A549 treated with AZD2906 at 1 μM for 4 hours (cell line): ENCODE measurements around the gene OR51B4. TPM values are rescaled to one million over a fixed set of nuclear protein-coding genes. Genes with fewer than 3 reads are reported as not detected.

Experiments
- total RNA-seq: library from RNA; stranded (reverse); fragments of 200-300 nt; extraction: Qiagen RNA extraction; gene quantifications from 5 replicates; pipeline ENCODE4 v1.2.3, GENCODE V29; 2022

Gene OR51B4, protein sequence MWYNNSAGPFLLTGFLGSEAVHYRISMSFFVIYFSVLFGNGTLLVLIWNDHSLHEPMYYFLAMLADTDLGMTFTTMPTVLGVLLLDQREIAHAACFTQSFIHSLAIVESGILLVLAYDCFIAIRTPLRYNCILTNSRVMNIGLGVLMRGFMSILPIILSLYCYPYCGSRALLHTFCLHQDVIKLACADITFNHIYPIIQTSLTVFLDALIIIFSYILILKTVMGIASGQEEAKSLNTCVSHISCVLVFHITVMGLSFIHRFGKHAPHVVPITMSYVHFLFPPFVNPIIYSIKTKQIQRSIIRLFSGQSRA
- not detected in 5 replicates for total RNA-seq

DNA sequence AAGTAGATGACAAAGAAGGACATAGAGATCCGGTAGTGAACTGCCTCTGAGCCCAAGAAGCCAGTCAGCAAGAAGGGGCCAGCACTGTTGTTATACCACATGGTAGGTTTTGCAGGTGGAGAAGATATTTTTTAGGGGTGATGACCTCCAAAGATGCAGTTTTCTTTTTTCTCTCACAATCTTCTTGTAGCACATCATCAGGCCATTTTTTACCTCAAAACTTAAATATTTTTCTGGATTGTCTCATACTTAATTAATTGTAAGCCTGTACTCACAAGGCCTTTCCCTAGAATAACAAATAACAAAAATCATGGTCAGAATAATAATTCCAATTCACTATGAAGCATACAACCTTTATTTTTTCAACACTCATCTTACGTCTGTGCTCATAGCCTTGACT is at the start of gene OR51B4:
Gene OR51B4, minus strand, starts transcription at position 101 of the 400 bp plus-strand sequence. Its CDS starts 0 bp downstream, at position 101.

DNA sequence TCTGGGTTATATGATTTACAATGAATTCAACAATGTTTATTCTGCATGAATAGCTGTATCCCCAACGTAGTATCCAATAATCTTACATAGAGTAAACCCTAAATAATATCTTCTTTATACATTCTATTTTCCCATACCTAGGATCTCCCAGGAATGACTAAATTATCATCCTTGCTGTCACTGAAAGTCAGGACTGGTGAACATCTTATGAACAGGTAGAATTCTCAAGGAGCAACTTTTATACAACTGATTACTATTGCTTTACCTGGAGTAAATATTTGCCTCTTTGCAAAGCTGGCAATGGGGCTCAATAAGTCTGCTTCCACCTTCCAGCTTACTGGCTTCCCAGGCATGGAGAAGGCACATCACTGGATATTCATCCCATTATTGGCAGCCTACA is 49.5 kb upstream of the OR51B4 start, which contains the start of gene OR51B6:
Gene OR51B6, plus strand, starts transcription at position 301 of the 400 bp plus-strand sequence. Its CDS starts 0 bp downstream, at position 301.

DNA sequence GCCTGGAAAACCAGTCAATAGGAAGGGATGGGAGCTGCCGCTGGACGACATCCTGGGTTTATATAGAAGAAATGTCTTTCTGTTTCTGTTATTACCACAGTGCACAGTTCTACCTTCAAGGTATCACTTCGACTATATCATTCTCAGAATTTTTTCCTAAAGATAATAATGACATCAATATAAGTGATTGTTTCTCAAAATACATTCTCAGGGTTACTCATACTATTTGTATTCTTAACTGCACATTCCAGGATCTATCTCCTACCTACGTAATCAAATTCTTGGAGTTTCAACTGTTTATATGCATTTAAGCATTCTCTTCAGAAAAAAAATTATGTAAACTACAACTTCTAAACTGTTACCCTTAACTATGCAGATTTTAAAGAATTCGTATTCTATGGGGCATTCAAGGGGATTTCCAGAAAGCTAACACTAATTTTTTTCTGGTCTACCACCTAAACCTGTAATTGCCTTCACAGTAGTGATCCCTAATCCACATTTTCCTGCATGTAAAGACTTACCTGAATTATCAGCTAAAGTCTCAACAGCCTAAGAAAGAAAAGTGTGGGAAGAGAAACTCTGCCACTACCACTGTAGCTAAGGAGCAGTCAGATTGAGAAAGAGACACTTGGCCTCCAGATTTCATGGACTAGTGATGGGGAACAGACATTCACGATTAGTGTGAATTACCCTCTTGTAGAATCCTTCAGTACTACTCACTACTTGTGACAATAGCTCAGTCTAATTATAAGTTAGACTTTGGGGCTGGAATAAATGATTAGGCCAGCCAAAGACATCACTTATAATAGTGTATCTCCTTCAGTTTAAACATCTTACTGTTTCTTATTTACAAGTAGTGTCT is 42.0 kb upstream of the OR51B4 start, which contains the start of gene OR51B5:
Gene OR51B5, minus strand, starts transcription at position 51 of the 862 bp plus-strand sequence. Its CDS starts 0 bp downstream, at position 51.

DNA sequence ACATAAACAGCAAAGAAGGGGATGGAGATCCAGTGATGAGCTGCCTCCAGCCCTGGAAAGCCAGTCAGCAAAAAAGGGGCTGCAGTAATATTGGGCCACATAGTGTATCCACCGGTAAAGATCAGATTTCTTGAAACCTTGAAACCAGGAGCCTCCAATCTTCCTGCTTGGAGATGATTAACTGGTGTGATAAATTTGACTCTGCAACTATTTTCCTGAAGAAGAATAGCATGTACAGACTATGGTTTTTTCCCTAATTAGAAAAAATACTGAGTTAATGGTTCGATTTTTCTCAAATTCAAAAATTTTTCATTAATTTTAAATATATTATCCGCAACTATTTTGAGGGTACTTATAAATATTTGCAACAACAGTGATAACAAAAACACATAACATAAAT is 22.5 kb upstream of the OR51B4 start, which contains the start of gene OR51B2:
Gene OR51B2, minus strand, starts transcription at position 101 of the 400 bp plus-strand sequence. Its CDS starts 0 bp downstream, at position 101.

DNA sequence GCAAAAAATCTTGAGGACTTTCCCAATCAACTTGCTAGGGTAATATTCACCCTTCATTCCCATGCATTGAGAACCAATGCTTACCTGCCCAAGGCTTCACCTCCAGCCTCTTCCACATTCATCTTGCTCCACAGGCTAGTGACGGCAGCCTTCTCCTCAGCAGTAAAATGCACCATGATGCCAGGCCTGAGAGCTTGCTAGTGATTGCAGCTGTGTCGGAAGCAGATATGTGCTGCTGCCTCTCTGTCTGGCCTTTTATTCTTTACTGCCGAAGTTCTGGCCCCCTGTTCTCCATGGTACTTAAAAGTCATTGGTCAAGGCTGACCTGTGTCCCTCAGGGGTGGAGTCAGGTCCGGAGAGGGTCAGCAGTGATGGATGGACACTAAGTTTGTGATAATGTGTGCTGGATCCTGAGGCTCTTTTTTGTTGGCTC is 32.0 kb downstream of the OR51B4 start, which contains the start of gene HBE1:
Gene HBE1, minus strand, starts transcription at position 231 of the 433 bp plus-strand sequence. Its CDS starts 55 bp downstream, at position 176.

DNA sequence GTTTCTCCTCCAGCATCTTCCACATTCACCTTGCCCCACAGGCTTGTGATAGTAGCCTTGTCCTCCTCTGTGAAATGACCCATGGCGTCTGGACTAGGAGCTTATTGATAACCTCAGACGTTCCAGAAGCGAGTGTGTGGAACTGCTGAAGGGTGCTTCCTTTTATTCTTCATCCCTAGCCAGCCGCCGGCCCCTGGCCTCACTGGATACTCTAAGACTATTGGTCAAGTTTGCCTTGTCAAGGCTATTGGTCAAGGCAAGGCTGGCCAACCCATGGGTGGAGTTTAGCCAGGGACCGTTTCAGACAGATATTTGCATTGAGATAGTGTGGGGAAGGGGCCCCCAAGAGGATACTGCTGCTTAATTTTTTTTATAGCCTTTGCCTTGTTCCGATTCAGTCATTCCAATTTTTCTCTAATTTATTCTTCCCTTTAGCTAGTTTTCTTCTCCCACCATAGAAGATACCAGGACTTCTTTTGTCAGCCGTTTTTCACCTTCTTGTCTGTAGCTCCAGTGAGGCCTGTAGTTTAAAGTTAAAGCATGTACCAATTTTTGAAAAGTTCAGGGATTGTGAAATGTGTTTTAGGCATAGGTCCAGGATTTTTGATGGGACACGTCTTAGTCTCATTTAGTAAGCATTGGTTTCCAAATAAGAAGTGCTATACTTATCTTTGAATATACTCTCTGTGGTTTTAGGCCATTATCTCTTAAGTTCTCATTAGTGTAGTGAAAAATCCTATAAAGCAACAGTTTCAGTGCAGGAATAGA is 46.9 kb downstream of the OR51B4 start, which contains the start of gene HBG2:
Gene HBG2, minus strand, starts transcription at position 136 of the 768 bp plus-strand sequence. Its CDS starts 53 bp downstream, at position 83.

Other genes with a start within 250 kb of the OR51B4 start
- not detected in 5 replicates for gene OR52E2, start 242.3 kb downstream of the OR51B4 start, total RNA-seq
- gene OR52E1, start 232.4 kb downstream of the OR51B4 start, total RNA-seq = not detected in 5 replicates
- gene OR52A5, start 163.6 kb downstream of the OR51B4 start, total RNA-seq = not detected in 5 replicates
- not detected in 5 replicates for gene OR52A1, start 147.2 kb downstream of the OR51B4 start, total RNA-seq
- not detected in 5 replicates for gene OR51V1, start 101.3 kb downstream of the OR51B4 start, total RNA-seq
- gene HBB, start 74.9 kb downstream of the OR51B4 start, total RNA-seq = 0.24 TPM in 1 of 5 replicates, not detected in the others
- gene HBD, start 67.5 kb downstream of the OR51B4 start, total RNA-seq = not detected in 5 replicates
- not detected in 5 replicates for gene HBG1, start 52.1 kb downstream of the OR51B4 start, total RNA-seq
- gene HBG2, start 47.2 kb downstream of the OR51B4 start, total RNA-seq = not detected in 5 replicates
- gene HBE1, start 32.0 kb downstream of the OR51B4 start, total RNA-seq = 0.10 to 0.19 TPM (median 0.17 TPM) in 3 of 5 replicates, not detected in the others
- not detected in 5 replicates for gene OR51B2, start 22.4 kb upstream of the OR51B4 start, total RNA-seq
- gene OR51B5, start 41.6 kb upstream of the OR51B4 start, total RNA-seq = not detected in 5 replicates
- not detected in 5 replicates for gene OR51B6, start 49.6 kb upstream of the OR51B4 start, total RNA-seq
- gene OR51M1, start 81.9 kb upstream of the OR51B4 start, total RNA-seq = not detected in 5 replicates
- gene OR51Q1, start 120.2 kb upstream of the OR51B4 start, total RNA-seq = not detected in 5 replicates
- not detected in 5 replicates for gene OR51I1, start 139.6 kb upstream of the OR51B4 start, total RNA-seq
- not detected in 5 replicates for gene OR51I2, start 147.4 kb upstream of the OR51B4 start, total RNA-seq
- not detected in 5 replicates for gene OR52D1, start 186.7 kb upstream of the OR51B4 start, total RNA-seq
- not detected in 5 replicates for gene UBQLN3, start 208.0 kb upstream of the OR51B4 start, total RNA-seq
- gene UBQLNL, start 214.8 kb upstream of the OR51B4 start, total RNA-seq = 0.02 TPM in 1 of 5 replicates, not detected in the others
- not detected in 5 replicates for gene OR52H1, start 246.6 kb upstream of the OR51B4 start, total RNA-seq